SIG-M5 treated with dmso at 0.1 percent for 504 hours (cell line): ENCODE measurements around the gene SVEP1.
A peak's percentile ranks its signal among the peaks of the same experiment; 100 is the strongest.

Source experiments
- DNase-seq: peaks from one replicate; lab custom pipeline; 2025; ENCODE audit not compliant: unreplicated experiment; lab: John Stamatoyannopoulos, UW

Gene SVEP1

DNA sequence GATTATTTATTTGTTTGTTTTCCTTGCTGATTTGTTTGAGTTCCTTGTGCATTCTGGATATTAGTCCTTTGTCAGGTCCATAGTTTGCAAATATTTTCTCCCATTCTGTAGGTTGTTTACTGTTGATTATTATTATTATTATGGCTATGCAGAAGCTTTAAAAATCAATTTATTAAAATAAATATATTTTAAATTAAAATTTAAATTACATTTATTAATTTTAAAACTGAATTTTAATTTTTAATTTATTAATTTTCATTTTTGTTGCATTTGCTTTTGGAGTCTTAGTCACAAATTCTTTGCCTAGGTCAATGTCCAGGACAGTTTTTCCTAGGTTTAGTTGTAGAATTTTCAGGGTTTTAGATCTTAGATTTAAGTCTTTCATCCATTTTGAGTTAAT, 50.9 kb downstream of the SVEP1 start:
- no peak for DNase-seq

DNA sequence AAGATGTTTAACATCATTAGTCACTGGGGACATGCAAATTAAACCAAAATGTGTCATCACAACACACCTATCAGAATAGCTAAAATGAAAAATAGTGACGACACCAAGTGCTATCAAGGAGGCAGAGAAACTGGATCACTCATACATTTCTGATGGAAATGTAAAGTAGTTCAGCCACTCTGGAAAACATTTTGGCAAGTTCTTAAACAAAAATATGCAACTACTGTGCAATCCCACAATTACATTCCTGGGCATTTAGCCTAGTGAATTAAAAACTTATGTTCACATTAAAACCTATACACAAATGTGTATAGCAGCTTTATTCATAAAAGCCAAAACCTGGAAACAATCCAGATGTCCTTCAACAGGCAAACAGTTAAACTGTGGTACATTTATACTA, 53.1 kb downstream of the SVEP1 start:
- DNase-seq: no peak

DNA sequence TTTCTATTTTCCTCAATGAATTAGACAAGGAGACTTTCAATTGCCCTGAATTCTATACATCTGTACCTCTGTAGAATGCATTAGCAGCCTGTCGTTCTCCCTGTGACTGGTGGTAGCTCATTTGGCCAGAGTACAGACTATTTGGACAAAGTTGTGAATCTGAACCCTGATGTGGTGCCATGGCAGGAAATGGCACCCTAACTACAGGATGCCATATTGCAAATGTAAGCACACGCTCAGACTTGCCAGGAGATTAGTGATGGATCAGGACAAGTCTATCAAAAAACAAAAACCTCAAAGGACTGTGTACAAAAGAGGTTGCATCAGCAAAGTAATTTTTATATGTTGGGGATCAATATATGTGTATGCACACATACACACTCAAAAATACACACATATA, 58.3 kb downstream of the SVEP1 start:
- no peak for DNase-seq

DNA sequence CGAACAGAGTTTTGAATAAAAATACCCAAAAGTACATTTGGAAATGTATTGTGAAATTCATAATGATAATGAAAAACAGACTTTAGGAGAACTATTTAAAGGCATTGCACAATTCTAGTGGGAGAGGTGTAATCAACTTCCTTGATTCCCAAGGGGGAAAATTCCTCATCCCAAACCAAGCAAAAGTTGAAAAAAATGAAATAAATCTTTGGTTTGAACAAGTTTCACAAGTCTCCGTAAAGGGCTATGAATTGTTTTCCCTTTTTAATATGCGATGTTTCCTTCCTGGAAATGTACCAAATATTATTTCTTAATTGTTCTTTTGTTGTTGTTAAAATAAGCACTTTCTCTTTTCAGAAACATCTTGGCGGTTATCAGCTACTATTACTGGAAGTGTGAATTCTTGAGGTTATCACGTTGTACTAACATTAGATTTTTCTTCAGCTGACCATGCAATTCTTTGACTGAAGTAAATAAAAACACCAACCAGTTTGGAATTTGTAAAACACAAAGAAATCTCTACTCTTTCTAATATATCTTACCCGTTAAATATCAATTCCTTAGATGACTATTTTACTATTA, 59.3 kb downstream of the SVEP1 start:
- no peak for DNase-seq

DNA sequence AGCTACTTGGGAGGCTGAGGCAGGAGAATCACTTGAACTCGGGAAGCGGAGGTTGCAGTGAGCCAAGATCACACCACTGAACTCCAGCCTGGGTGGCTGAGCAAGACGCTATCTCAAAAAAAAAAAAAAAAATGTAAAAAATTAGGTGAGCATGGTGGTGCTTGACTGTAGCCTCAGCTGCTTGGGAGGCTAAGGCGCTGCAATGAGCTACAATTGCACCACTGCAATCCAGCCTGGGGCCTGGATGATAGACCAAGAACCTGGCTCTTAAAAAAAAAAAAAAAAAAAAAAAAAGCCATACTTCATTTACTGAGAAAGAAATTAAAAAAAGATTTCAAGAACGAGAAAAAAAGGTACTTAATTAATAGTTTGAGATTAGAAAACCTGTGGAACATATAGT, 62.1 kb downstream of the SVEP1 start:
- DNase-seq: no peak

DNA sequence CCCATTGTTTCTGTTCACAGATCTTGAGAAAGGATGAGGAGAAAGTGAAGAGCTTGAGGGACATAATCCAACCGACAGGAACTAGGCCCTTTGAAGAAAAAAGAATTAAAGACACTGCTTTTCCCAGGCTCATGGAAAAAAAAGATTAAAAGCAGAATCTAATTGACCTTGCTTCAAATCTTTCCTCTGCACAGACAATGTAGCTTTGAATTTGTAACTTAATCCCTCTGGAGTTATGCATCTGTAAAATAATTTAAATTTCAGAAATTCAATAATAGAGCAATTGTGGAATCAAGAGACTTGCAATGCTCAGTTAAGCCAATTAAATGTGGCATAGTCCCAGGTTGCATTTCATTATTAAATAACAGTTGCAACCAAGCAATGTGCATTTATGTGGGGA, 64.6 kb downstream of the SVEP1 start:
- DNase-seq: no peak

DNA sequence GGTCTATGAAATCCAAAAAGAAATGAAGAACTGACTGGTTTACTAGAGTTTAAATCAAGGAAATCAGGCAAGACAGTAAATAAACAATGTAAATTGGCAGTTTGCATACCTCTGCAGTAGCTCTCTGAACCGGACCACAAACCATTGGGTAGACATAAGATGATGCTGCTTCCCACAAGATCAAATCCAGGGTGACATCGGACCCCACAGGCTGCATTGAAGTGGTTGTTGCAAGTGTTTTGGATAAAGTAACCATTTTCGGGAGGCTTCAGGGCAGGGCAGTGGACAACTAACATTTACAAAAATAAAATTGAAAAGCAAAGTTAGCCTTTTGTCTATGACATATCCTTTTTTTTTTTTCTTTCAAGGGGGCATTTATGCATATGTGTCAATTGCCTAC, 66.7 kb downstream of the SVEP1 start:
- DNase-seq: no peak

DNA sequence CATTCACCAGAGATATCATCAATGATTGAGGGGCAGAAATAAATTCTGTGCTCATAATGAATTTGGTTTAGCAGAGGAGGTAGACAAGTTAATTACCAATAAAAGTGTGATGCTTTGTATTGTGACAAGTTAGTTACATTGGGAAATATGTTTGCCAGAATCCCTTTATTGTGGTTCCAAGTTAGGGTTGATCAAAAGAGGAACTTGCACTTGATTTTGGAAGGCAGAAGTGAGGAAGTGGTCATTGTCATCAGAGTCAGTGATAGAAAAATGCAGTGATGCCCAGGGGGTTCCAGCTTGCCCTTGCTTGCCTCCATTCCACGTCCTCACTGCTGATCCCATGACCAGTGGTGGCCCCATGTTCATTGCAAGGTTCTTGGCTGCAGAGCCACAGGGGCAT, 69.7 kb downstream of the SVEP1 start:
- no peak for DNase-seq

DNA sequence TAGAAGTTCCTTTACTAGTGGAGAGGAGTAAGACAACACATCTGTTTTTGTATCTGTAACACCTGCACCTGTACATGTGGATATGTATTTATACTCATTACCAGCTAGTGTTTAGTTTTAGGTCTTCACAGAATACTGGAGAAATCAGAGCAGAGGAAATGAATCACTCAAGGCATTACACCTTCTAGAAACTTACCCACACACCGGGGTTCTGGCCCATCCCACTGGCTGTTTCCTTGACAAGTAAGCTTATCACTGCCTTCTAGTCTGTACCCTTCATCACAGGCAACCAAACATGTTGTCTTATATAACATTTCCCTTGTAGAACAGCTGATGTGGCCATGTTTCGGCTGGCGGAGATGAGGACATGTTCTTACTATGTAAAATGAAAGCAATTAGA, 76.7 kb downstream of the SVEP1 start:
- no peak for DNase-seq

DNA sequence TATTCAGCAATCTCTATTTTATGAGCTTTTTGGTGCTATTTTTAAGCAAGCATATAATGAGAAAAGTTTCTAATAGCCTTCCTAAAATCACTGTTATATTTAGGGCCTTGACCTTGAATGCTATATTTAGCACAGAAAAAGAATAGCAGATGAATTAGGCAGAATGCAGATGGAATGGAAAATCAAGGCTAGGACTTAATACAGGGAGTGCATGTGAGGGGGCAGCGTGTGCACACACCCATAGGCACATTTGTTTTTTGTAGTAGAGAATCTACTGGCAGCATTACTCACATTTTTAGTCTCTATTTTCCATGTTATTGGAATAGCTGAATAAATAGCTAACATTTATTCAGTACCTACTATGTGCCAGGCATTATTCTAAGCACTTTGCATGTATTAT, 79.9 kb downstream of the SVEP1 start:
- no peak for DNase-seq

DNA sequence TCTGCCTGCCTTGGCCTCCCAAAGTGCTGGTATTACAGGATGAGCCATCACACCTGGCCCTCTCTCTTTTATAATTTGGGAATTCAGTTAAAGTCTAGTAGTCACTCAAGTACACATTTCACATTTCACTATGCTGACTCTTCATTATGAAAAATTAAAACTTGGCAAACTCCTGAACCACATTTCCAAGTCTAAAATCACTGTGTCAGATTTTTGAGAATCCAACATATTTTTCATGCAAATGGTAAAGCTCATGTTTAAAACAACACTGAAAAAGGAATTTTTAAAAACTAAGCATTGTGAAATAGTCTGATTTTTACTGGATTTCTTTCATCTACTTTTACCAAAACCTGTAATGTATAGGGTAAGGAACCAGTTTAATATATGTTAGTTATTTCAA, 92.3 kb downstream of the SVEP1 start:
- no peak for DNase-seq

DNA sequence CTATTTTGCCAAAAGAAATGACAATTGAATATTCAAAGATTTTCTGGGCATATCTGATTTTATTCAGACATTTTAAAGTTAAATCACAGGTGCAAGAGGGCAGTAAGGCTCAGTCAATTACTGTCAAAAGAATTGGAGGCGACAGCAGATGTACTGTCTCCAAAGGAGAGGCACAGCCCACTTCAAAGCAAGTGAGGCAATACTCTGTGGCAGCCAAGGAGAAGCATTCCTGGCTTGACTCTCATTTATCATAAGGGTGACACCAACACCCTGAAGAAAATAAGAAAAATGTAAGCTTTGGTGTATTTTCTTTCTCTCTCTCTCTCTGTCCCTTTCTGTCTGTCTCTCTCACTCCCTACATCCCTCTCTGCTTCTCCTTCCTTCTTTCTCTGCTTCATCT, 93.3 kb downstream of the SVEP1 start:
- no peak for DNase-seq

DNA sequence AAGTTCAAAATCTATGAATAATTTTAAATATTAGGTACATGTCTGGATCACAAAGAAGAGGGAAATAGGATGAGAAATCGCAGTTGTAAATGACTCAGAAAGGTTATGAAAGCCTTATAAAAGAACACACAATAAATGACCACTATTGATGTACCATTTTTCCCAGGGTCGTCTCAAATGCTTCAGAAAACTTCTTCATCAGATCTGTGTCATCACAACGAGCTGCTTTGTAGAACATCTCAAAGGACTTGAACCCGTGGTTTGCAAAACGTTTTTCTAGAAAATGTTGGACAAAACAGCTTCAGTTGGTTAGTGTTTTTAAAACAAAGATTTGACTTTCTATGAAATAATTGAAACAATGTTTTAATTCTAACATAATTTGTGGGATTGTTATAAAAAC, 100.1 kb downstream of the SVEP1 start:
- DNase-seq: no peak

DNA sequence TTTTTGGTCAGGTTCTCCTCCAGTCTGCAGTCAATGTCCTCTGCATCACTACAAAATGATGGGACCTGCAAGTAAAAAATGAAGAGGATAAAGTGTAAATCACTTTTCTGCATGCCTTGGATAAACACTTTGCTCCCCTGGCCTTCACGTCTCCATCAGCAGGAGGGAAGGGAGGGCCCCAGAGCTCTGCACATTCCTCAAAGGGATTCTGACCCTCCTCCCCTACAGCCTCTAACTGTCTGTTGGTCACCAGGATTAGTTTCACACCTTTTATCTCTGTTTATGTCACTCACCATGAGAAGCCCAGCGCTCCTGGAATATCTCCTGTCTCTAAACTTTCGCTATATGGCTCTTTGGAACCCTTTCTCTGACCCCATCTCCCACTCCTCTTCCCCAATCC, 103.3 kb downstream of the SVEP1 start:
- no peak for DNase-seq

DNA sequence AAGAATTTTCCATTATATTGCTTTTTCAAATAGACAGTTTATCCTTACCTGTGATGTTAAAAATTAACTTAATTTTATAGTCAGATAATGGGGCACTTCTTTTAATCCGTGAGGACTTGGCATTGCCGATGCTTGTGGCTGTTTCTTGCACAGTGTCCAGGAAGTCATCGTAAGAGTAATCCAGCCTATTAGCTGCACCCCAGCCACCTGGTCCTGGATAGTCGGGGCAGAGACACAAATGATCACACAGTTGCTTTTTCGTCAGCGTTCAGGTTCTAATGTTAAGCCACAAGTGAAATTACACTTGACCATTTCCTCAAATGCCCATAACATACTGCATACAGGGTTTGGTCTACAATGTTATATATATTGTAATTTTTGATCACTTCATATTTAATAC, 107.4 kb downstream of the SVEP1 start:
- no peak for DNase-seq

DNA sequence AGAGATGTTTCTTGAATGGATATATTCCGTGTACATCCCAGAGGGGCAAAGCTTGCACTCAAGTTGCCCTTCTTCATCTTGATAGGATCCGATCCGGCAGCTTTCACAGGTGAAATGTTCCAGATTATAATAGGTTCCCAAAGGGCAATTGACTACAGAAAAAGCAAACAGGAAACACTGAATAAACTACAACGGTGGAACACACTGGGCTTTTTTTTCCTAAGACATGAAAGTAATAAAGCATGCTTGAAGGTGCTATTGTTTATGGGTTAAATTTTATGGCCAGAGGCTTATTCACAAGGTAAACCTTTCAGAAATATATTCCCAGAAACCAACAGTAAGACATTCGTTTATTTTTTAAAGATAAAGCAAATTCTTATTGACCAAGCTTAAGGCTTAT, 110.6 kb downstream of the SVEP1 start:
- DNase-seq: no peak

DNA sequence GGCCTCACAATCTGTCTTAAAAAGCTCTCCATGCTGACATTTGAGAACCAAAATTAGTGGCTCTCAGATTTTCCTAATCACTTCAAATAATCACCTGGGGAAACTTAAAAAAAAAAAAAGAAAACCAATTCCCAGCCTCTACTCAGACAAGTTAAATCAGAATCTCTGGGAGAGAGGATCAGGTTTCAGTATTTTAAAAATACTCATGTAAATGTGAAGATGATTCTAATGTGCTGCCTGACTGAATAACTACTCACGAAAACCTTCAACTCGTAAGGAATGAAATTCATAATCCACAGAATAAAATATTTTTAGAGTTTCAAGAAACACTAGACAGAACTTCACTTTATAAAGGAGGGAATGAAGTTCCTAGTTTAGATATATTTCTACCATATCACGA, 114.4 kb downstream of the SVEP1 start:
- DNase-seq: no peak

DNA sequence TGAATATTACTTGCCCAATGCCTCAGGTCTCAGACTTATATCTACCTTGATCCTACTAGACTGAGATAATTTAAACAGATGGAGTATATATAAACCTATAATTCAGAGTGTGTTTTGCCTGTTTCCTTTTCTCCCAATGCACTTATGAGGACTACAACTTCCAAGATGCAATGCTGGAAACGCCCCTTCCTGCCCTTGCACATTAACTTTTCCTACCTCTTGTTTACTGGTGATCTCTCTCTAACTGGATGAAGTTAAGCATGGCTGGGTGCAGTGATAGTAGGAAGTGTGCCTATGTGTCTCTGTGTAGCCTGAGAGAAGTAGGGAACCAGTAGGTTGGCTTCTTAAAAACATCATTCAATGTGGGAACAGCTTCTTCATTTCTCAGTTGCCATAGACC, 115.2 kb downstream of the SVEP1 start:
- DNase-seq: no peak

DNA sequence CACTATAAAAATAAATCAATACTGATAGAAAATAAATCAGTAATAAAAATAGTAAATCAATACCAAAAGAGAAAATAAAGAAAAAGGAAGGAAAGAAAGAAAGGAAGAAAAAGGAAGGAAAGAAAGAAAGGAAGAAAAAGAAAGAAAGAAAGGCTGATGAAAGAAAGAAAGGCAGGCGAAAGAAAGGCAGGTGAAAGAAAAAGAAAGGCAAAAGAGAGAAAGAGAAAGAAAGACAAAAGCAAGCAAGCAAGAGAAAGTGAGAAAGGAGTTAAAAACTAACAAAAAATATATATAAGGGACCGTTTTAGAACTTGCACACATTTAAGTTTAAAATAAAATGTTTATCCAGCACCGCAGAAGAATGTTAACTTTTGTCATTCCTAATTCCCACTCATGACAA, 116.0 kb downstream of the SVEP1 start:
- no peak for DNase-seq

DNA sequence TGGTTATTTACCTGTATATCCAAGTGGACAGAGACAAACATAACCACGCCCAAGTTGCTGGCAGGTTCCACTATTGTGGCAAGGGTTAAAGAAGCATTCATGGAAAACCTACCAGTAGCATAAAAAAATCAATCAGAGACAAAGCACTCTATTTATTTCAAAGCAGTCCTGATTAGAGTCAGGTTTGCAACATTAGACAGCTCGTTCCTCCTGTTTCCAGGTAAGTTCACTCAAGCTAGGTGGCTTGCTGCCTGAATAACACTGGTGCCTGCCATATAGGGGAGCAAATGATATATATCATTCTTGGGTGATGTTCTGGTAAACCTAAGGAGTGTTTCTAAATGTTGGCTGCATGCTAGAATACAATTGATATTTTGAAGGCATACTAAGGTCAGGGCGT, 122.3 kb downstream of the SVEP1 start:
- DNase-seq: no peak

DNA sequence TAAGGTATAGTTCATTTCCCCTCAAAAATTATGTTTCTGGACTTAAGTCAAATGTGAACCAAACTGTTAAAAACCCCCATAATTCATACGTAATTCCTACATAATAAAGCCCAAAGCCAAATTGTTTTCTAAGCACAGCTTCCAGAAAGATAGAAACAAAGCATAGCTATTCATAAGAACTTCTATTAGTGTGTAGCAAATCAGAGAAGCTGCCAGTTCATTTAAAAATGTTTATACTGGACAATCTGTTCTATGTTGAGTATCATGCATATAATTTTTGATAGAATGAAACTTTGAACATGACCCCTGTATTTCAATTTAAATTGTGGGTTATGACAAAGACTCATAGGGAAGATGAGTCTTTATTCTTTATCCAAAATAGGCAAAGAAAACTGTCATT, 122.9 kb downstream of the SVEP1 start:
- DNase-seq: no peak

DNA sequence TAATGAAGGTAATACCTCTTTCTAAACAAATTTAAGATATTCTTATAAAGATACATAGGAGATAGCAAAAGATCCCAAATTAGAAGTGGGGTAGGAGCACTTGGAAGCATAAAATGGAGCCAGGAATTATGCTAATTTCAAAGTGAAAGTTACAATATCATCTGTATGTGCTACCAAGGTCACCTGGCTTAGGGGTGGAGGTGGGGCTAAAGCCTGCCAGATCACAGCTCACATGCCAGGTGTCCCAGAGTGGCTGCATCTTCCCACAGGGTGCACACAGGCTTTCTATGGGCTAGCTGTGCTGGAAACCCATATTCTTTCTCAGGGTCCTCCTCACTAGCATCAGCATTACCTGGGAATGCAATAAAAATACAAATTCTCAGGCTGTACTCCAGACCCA, 123.7 kb downstream of the SVEP1 start:
- DNase-seq: no peak

DNA sequence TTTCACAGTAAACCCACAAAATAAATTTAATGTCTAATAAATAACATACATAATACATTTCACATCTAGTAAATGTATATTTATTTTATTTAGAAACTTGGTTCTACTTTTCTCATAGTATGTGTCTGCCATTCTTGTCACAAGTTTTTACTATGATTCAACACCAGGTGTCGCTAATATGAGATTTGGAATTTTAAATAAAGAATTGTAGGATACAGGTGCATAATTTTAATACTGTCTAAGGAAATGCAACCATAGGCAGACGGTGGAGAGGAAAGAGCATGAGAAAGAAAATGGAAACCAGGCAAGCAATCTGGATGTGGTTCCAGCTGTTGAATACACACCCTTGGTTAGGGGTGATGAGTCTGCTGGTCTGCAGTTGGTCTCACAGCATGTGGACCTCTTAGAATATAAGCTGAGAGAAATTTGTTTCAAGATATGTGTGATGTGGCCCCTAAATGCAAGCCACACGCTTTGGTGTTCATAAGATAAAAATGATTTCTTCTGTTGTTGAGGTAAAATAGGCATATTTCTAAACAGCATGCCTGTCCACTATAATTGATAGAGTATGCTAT, 127.2 kb downstream of the SVEP1 start:
- peak; percentile 1 for DNase-seq

DNA sequence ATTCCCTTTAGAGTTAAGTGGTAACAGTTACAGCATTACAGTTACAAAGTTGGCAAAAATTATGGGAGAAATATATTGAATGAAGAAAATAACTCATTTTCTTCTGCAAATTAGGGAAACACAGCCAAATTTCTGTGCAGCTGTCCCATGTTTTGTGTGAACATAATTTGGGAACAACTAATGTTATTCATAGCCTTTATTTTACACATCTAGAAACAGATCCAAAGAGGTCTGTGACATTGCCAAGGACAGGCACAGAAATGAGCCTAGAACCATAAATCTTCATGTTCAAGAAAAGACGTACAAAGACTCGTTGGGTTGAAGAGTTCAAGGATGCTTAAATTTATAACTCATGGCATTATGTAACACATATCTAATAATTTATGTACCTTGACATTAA, 127.8 kb downstream of the SVEP1 start:
- DNase-seq: no peak
